Left cardiac atrium (tissue), 4 donors: ENCODE measurements around the gene PLEKHM1. TPM values are rescaled to one million over a fixed set of nuclear protein-coding genes. Genes with fewer than 3 reads are reported as not detected.

ENCODE experiments used
- ATAC-seq, 2 donors: fragments of 200-7000 bp; cut with Tn5 transposase; one replicate each; pipeline ENCODE4 v1.9.1; 2020; ENCODE audit warnings: mild to moderate bottlenecking in 2 of 2, moderate library complexity in 2 of 2
- DNase-seq: peaks from one replicate; pipeline ENCODE4 v3.0.0-alpha.2; 2020
- intact Hi-C, 2 donors: fragments of 100-400 bp; cut with DNase I; formaldehyde crosslinking; loops; one replicate each; pipeline versions ENCODE4 v1.14.1 to v1.15.1; 2022 to 2023
- total RNA-seq, 2 donors: library from RNA; stranded (reverse); fragmentation: NEBNext Ultra II Directional; extraction: Animal tissue kit (Norgen Biotek cat#: 25700); gene quantifications; one replicate each; pipeline ENCODE4 v1.2.1, GENCODE V29; 2021
- donor health status: DM: no; HTN: yes; CAD: no.
- donor health status: DM: no; HTN: yes; CAD: no; lungs with severe emphysema.
- donor health status: DM: yes; HTN: yes; CAD: no.
- donor health status: Dilated cardiomyopathy.

PLEKHM1 gene
- total RNA-seq, 2 donors from 2014 or later, result 31.3 to 33.6 TPM

- intact Hi-C loops, result no loop called here
- no peak for ATAC-seq
- DNase-seq, result no peak
Observed at GRCh38 chr17:45391291-45391690, 99.2 kb downstream of the PLEKHM1 start.

DNA sequence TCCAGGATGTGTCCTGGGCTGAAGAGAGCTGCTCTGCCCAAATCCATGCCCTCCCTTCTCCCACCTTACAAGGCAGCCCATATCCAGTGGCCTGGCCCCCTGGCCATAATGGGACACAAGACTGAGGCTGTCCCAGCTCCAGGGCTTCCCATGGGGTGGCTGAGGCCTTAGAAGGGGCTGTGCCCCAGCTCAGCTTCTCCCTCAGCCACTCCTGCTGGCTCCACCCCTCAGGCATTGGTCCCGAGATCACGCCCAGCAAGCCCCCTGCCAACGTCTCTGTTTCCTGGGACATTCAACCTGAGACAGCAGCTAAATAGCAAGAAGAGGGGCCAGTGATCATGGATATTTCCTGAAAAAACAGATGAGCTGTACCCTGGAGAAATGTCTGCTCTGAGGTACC lies 101.2 kb downstream of the PLEKHM1 start:
- no peak for ATAC-seq
- intact Hi-C loops, result loop anchor here in 1 of 2 donors (5.0 to 10.0 kb wide), 3 partner anchors 75 to 172 kb away; partner anchors contain the start of gene MAP3K14
- DNase-seq, result no peak

DNA sequence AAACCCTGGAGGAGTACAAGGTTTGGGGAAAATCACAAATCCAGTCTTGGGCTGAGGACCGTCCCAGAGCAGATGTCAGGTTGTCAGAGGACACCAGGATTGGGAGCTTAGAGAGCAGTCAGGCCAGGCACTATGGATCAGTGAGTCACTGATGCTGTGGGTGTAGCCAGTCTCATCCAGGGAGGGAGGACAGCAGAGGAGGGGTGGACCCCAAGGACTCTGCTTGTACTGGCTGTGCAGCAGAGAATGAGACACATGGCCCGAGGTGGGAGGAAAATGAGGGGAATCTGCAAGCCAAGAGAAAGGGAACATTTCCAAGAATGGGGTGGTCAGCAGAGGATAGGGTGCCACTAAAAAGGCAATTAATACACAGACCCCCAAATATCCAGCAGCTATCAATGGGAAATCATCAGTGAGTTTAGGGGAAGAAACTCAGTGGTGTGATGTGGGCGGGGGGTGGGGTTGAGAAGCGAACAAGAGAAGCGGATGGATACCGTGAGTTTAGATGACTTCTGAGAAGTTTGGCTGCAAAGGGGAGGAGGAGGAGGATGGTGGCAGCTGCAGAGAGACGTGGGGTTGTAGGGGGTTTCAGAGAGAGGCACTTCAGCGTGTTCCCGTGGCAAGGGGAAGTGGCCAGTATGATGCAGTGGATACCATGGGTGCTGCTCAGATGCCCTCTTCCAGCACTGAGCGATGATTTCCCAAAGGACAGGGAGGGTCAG lies 101.8 kb downstream of the PLEKHM1 start:
- ATAC-seq (no peak), DNase-seq (no peak)
- intact Hi-C loops, result loop anchor here in 1 of 2 donors (5.0 to 10.0 kb wide), 3 partner anchors 74 to 171 kb away; partner anchors contain the start of gene MAP3K14

GRCh38 chr17:45387739-45388138 lies 102.8 kb downstream of the PLEKHM1 start:
- ATAC-seq (no peak), DNase-seq (no peak)
- intact Hi-C loops, result loop anchor here (2.0 to 10.0 kb wide), 5 partner anchors 73 to 170 kb away; partner anchors contain the start of gene MAP3K14 (in 1 of the 2)

- intact Hi-C loops, result loop anchor here (2.0 to 10.0 kb wide), 5 partner anchors 71 to 169 kb away; partner anchors contain the start of gene MAP3K14 (in 1 of the 2)
- DNase-seq (no peak), ATAC-seq (peak in 1 of 2 donors; percentile 43)
Observed at GRCh38 chr17:45386178-45386577, 104.3 kb downstream of the PLEKHM1 start.

Other genes with a start within 250 kb of the PLEKHM1 start
- gene SPATA32, start 228.6 kb downstream of the PLEKHM1 start, total RNA-seq, result not detected
- 10 to 100 TPM; 13.4 to 13.5 TPM for gene MAP3K14, start 173.7 kb downstream of the PLEKHM1 start, total RNA-seq
- gene ARHGAP27, start 57.9 kb downstream of the PLEKHM1 start, total RNA-seq, result 10 to 100 TPM; 27.3 to 32.6 TPM